D341Med (cell line): ENCODE measurements around the gene ZNF474.

Experiments
- DNase-seq: peaks from one replicate; pipeline ENCODE4 v3.0.0; 2012; ENCODE audit warnings: low spot score

ZNF474 gene

GRCh38 chr5:122180863-122181548 is 51.7 kb downstream of the ZNF474 start:
- no peak for DNase-seq

- no peak for DNase-seq
These were observed 52.5 kb downstream of the ZNF474 start for GRCh38 chr5:122181863-122182262.

GRCh38 chr5:122182491-122182921 is 53.2 kb downstream of the ZNF474 start:
- DNase-seq, result peak; percentile 57

- no peak for DNase-seq
These were observed 53.9 kb downstream of the ZNF474 start for GRCh38 chr5:122183098-122183787.

GRCh38 chr5:122183788-122184170 is 54.4 kb downstream of the ZNF474 start:
- no peak for DNase-seq

GRCh38 chr5:122184676-122185255 is 55.4 kb downstream of the ZNF474 start:
- no peak for DNase-seq

GRCh38 chr5:122187426-122187825 is 58.1 kb downstream of the ZNF474 start:
- DNase-seq, result no peak

GRCh38 chr5:122190156-122190555 is 60.8 kb downstream of the ZNF474 start:
- no peak for DNase-seq

- DNase-seq, result peak; percentile 60
These were observed 63.5 kb downstream of the ZNF474 start for GRCh38 chr5:122192497-122193496.

GRCh38 chr5:122195802-122196394 is 66.6 kb downstream of the ZNF474 start:
- DNase-seq, result peak; percentile 44

GRCh38 chr5:122199146-122199545 is 69.8 kb downstream of the ZNF474 start:
- DNase-seq, result no peak

GRCh38 chr5:122200450-122200849 is 71.1 kb downstream of the ZNF474 start:
- no peak for DNase-seq

- DNase-seq, result no peak
These were observed 71.5 kb downstream of the ZNF474 start for GRCh38 chr5:122200865-122201264.

GRCh38 chr5:122201365-122201764 is 72.0 kb downstream of the ZNF474 start:
- no peak for DNase-seq

GRCh38 chr5:122202952-122203351 is 73.6 kb downstream of the ZNF474 start:
- DNase-seq, result no peak
